Endothelial cell of umbilical vein (primary cell): ENCODE measurements around the gene CDK18. TPM values are rescaled to one million over a fixed set of nuclear protein-coding genes. Genes with fewer than 3 reads are reported as not detected.

ENCODE experiments used
- BruUV-seq: library from RNA; stranded (reverse); fragments of 400-500 nt; replicated peaks from 2 replicates; lab custom pipeline; 2021; lab: Mats Ljungman, UMichigan
- CTCF ChIA-PET: fragments of 300-600, 350-600 bp; sonication (Branson Sonifier 250); formaldehyde crosslinking; loops from one replicate; lab custom pipeline; 2021; ENCODE audit warnings: antibody characterized with exemption, inconsistent platforms; lab: Charles Lee
- POLR2A ChIA-PET: fragments of 300-600, 350-600 bp; sonication (Branson Sonifier 250); formaldehyde crosslinking; loops from one replicate; lab custom pipeline; 2021; ENCODE audit warnings: antibody characterized with exemption, inconsistent platforms; lab: Charles Lee
- DNase-seq: peaks from one replicate; pipeline ENCODE4 v3.0.0-alpha.2; 2011; ENCODE audit warnings: low read depth, low spot score
- FAIRE-seq: peaks from 2 replicates; lab custom pipeline; 2011; peaks lifted over from hg19 to GRCh38; lab: Jason Lieb, UNC
- H2AFZ ChIP-seq: 2 replicates; pipeline ENCODE4 v1.6.0; 2012; ENCODE audit warnings: low read depth, low read length, control low read depth, inconsistent platforms
- H3K27ac ChIP-seq: 2 replicates; pipeline ENCODE4 v1.5.1; 2011; ENCODE audit warnings: low read depth, mild to moderate bottlenecking, control low read depth, low read length, moderate library complexity; ENCODE audit not compliant: insufficient read depth
- H3K27me3 ChIP-seq, 2 experiments: 2 replicates each; pipeline versions ENCODE4 v1.6.0 to v1.6.1; 2011; ENCODE audit warnings: low read length in 2 of 2, mixed read lengths in 1 of 2; ENCODE audit not compliant: control insufficient read depth in 2 of 2, insufficient read depth in 2 of 2
- H3K36me3 ChIP-seq, 2 experiments: 2 replicates in 1 of 2; 3 replicates in 1 of 2; pipeline ENCODE4 v1.5.1; 2011; ENCODE audit warnings: low read length in 2 of 2, mild to moderate bottlenecking in 1 of 2, moderate library complexity in 1 of 2; ENCODE audit not compliant: control insufficient read depth in 2 of 2, insufficient read depth in 2 of 2; ENCODE audit errors: extremely low read depth in 1 of 2
- H3K4me1 ChIP-seq: 3 replicates; pipeline ENCODE4 v1.5.1; 2011; ENCODE audit warnings: mild to moderate bottlenecking, low read length; ENCODE audit not compliant: control insufficient read depth, insufficient read depth; ENCODE audit errors: extremely low read depth
- H3K4me2 ChIP-seq: 2 replicates; pipeline ENCODE4 v1.6.1; 2011; ENCODE audit warnings: low read length, control low read depth, mixed read lengths; ENCODE audit not compliant: insufficient read depth
- H3K4me3 ChIP-seq, 3 experiments: fragments of 200-600 bp in 1 of 3; sonication (generic), shearing (Covaris generic) in 1 of 3; replicated peaks in 1 of 3; 2 replicates each; pipeline ENCODE4 v1.5.1; 2011 to 2016; ENCODE audit warnings: control low read depth in 3 of 3, low read length in 3 of 3, mild to moderate bottlenecking in 2 of 3, inconsistent platforms in 1 of 3, low read depth in 1 of 3, moderate library complexity in 1 of 3; ENCODE audit not compliant: insufficient read depth in 1 of 3
- H3K79me2 ChIP-seq: 2 replicates; pipeline ENCODE4 v1.6.0; 2012; ENCODE audit warnings: low read length, inconsistent platforms; ENCODE audit not compliant: control insufficient read depth, insufficient read depth
- H3K9ac ChIP-seq: replicated peaks from 2 replicates; pipeline ENCODE3; 2011; ENCODE audit warnings: low read length, control low read depth; ENCODE audit not compliant: insufficient read depth; ENCODE audit errors: extremely low read depth
- H3K9me1 ChIP-seq: replicated peaks from 3 replicates; pipeline ENCODE4 v1.6.0; 2011; ENCODE audit warnings: mild to moderate bottlenecking, low read length; ENCODE audit not compliant: control insufficient read depth, insufficient read depth; ENCODE audit errors: extremely low read depth
- H3K9me3 ChIP-seq: replicated peaks from 2 replicates; pipeline ENCODE4 v1.5.1; 2012; ENCODE audit warnings: low read length, inconsistent platforms; ENCODE audit not compliant: control insufficient read depth, insufficient read depth
- H4K20me1 ChIP-seq: replicated peaks from 2 replicates; pipeline ENCODE3; 2011; ENCODE audit warnings: mild to moderate bottlenecking, low read length; ENCODE audit not compliant: control insufficient read depth, insufficient read depth; ENCODE audit errors: extremely low read depth
- CTCF ChIP-seq, 2 donors: IDR thresholded peaks; 1 replicate in 1 of 2; 2 replicates in 1 of 2; pipeline ENCODE4 v1.5.1; 2011; ENCODE audit warnings: low read length in 2 of 2, mild to moderate bottlenecking in 2 of 2, moderate library complexity in 2 of 2, control low read depth in 1 of 2, inconsistent platforms in 1 of 2, low read depth in 1 of 2; ENCODE audit not compliant: insufficient read depth in 1 of 2; ENCODE audit errors: extremely low read depth in 1 of 2
- FOS ChIP-seq: IDR thresholded peaks from 2 replicates; pipeline ENCODE4 v1.6.1; 2011; ENCODE audit warnings: mild to moderate bottlenecking, low read length, moderate library complexity, borderline replicate concordance; ENCODE audit not compliant: insufficient read depth
- GATA2 ChIP-seq: IDR thresholded peaks from 2 replicates; pipeline ENCODE4 v1.7.0; 2011; ENCODE audit warnings: low read depth, mild to moderate bottlenecking, moderate library complexity, mixed read lengths, low read length; ENCODE audit not compliant: insufficient read length, insufficient read depth
- JUN ChIP-seq: IDR thresholded peaks from 2 replicates; pipeline ENCODE4 v1.6.1; 2011; ENCODE audit warnings: borderline replicate concordance, low read depth; ENCODE audit not compliant: insufficient read length, insufficient read depth
- MYC ChIP-seq: IDR thresholded peaks from one replicate; pipeline ENCODE4 v1.6.1; 2011; ENCODE audit warnings: mild to moderate bottlenecking, low read depth, low read length
- POLR2A ChIP-seq: IDR thresholded peaks from 2 replicates; pipeline ENCODE4 v1.6.1; 2012; ENCODE audit warnings: low read depth, mild to moderate bottlenecking, control low read depth, low read length
- dilution Hi-C: fragments of 300-500 bp; cut with MboI; formaldehyde crosslinking; loops from one replicate; pipeline ENCODE4 v1.15.0; 2019; ENCODE audit warnings: low sequenced_read_pairs; ENCODE audit not compliant: extremely low pct_ligation_motif_present
- intact Hi-C: fragments of 100-400 bp; cut with micrococcal nuclease; formaldehyde crosslinking; loops from one replicate; pipeline ENCODE4 v1.10.0; 2022
- polyA plus RNA-seq, 4 experiments: library from polyadenylated mRNA; depleted of rRNA in 3 of 4; stranded (reverse) in 3 of 4; unstranded in 1 of 4; fragments of >200 nt; gene quantifications; 2 replicates each; pipeline versions ENCODE4 v1.2.1 to v1.2.3, GENCODE V29; 2011 to 2012; ENCODE audit warnings: missing spikeins in 1 of 4
- total RNA-seq: library from RNA; stranded (reverse); gene quantifications from 2 replicates; pipeline ENCODE4 v1.2.3, GENCODE V29; 2021
- TF ChIP-seq, protein P1 (sequence below): IDR thresholded peaks from 2 replicates; pipeline ENCODE4 v1.6.1; 2011; ENCODE audit not compliant: insufficient read depth, insufficient read length

The CDK18 gene
- total and polyA plus RNA-seq, 2 donors (not counting 3 experiments of a cell fraction or from before 2014, with no cell fraction given), result 0.17 to 1.2 TPM

DNA sequence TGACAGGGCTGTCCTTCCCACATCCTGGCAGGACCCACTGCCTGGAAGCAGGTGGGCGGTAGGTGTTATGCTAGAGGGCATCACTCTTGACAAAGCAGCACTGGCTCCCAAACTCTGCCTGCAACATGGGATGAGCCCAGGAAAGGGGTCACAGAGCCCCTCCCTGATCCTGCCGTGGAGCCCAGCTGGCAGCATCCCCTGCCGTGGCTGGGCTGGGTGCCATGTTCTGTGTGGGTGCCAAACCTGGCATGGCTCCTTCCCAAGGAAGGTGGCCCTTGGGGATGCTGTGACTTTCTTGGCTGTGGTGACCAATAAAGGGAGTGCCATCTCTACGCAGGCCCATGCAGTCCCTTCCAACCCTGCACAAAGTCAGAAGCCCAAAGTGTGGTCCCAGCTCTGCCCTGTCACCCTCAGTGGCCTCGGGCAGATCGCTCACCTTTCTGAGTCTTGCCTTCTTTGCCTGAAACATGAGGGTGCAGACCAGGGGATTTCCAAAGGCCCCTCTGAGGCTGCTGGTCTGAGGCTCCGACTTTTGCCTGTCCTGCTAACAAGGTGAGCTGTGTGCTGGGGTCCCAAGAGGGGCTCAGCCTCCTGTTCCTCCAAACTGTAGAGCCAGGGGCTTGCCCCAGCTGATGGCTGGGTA is 6.0 kb downstream of the CDK18 start:
- no peak overlapping the region for H3K9ac ChIP-seq
- no peaks in the 10 kb centered on the region for H3K79me2 ChIP-seq
- H3K9me3 ChIP-seq, result no peaks in the 10 kb centered on the region
- no peaks in the 10 kb centered on the region for H3K9me1 ChIP-seq
- DNase-seq, result no peak
- H3K4me1 ChIP-seq, result no peaks in the 10 kb centered on the region
- ChIA-PET POLR2A (no interaction called here), CTCF (interaction anchor here (1.2 to 4.0 kb wide), 2 partner anchors 13 to 24 kb away, joined by 3 to 24 read pairs; no protein-coding TSS in a partner anchor)
- H3K4me2 ChIP-seq, result no peak overlapping the region
- H3K36me3 ChIP-seq, result no peaks in the 10 kb centered on the region
- no peak overlapping the region for H3K27ac ChIP-seq
- no peak for FAIRE-seq
- no TSS peak for BruUV-seq
- H3K4me3 ChIP-seq, result no peak overlapping the region
- intact Hi-C loops (no loop called here), dilution Hi-C loops (no loop called here)
- no peak for TF ChIP-seq GATA2
- no peak for TF ChIP-seq JUN
- TF ChIP-seq CTCF (IDR thresholded peaks at IDR 0.05; ENCODE audit: extremely low read depth in 1 of 2, insufficient read depth in 1 of 2, low read depth in 1 of 2, low read length in 2 of 2), result no peak
- TF ChIP-seq, protein P1, sequence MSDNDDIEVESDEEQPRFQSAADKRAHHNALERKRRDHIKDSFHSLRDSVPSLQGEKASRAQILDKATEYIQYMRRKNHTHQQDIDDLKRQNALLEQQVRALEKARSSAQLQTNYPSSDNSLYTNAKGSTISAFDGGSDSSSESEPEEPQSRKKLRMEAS, result no peak
- no peak for TF ChIP-seq POLR2A
- no peak for TF ChIP-seq MYC
- no peak for TF ChIP-seq FOS
- H4K20me1 ChIP-seq, result no peaks in the 10 kb centered on the region
- no peak overlapping the region for H2AFZ ChIP-seq
- H3K27me3 ChIP-seq, result peaks cover 8 to 10% of the 10 kb centered on the region in 2 experiments
